DND-41 (cell line): Measurements from ENCODE around the gene MAP3K9.

Experiments
- CTCF ChIP-seq: IDR thresholded peaks from 2 replicates; pipeline ENCODE4 v1.5.1; 2012; ENCODE audit warnings: borderline replicate concordance, low read length, moderate library complexity, mild to moderate bottlenecking; ENCODE audit not compliant: poor library complexity, severe bottlenecking; ENCODE audit errors: extremely low read depth
- EZH2 ChIP-seq: IDR thresholded peaks from 3 replicates; pipeline ENCODE4 v1.6.1; 2012; ENCODE audit warnings: borderline replicate concordance, low read depth, mild to moderate bottlenecking, moderate library complexity, low read length, inconsistent platforms; ENCODE audit not compliant: severe bottlenecking

- no peak for TF ChIP-seq CTCF
- TF ChIP-seq EZH2 = no peak
Observed at GRCh38 chr14:70692210-70692609, 117.1 kb downstream of the MAP3K9 start.
